ENCODE data around the gene MAFF.

Gene MAFF

DNA sequence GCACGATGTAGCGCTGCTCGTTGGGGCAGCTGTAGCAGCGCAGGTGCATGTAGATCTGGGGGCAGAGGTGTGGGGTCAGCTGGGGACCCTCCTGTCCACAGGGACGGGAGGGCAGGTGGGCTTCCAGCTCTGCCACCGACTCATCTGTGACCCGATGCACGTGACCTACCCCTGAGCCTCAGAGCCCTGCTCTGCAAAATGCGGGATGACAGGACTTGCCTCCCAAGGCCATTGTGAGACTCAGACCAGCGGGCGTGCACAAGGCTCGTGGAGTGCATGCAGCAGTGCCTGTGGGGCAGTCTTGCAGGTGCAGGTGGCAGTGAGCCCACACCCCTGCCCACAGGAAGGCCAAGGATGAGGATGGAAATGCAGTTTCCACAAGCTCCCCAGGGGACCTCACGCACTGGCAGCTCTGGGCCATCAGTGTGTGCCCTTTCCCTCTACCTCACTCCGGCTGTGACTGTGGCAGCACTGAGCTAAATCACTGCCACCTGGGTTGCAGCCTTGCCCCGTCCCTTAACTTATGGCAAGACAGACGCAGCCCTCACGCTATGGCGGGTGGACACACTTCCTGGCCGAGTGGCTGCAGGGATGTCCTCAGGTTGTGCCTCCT, 44.4 kb downstream of the MAFF start:
- TF ChIP-seq, protein P1, sequence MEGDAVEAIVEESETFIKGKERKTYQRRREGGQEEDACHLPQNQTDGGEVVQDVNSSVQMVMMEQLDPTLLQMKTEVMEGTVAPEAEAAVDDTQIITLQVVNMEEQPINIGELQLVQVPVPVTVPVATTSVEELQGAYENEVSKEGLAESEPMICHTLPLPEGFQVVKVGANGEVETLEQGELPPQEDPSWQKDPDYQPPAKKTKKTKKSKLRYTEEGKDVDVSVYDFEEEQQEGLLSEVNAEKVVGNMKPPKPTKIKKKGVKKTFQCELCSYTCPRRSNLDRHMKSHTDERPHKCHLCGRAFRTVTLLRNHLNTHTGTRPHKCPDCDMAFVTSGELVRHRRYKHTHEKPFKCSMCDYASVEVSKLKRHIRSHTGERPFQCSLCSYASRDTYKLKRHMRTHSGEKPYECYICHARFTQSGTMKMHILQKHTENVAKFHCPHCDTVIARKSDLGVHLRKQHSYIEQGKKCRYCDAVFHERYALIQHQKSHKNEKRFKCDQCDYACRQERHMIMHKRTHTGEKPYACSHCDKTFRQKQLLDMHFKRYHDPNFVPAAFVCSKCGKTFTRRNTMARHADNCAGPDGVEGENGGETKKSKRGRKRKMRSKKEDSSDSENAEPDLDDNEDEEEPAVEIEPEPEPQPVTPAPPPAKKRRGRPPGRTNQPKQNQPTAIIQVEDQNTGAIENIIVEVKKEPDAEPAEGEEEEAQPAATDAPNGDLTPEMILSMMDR (conservative IDR thresholded peaks at IDR 0.05; ENCODE audit: low read length), result no peak
- H3K4me3 ChIP-seq (ENCODE audit: low read length), result no peak overlapping the region
- DNase-seq (ENCODE audit: low read depth), result no peak

DNA sequence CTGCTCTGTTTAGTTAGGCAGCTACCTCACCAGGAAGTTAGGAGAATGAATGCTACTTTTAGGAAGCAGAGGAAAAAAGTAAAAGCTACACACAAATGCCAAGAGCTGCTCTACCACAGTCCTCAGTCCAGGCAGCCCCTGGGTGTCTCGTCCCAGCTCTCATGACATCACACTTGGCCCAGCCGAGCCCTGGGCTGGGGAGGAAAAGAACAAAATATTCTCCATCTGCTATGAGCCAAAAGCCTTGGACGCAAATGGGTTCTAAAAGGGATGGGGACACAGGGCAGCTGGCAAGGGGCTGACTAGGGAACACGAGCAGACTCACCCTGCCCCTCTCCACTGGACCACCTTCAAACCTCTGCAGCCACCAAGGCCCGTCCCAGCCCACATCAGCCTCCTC, 44.9 kb downstream of the MAFF start:
- no peak overlapping the region for H3K4me3 ChIP-seq (ENCODE audit: low read length)
- TF ChIP-seq, protein P1 (conservative IDR thresholded peaks at IDR 0.05; ENCODE audit: low read length), result no peak
- DNase-seq (ENCODE audit: low read depth), result no peak

DNA sequence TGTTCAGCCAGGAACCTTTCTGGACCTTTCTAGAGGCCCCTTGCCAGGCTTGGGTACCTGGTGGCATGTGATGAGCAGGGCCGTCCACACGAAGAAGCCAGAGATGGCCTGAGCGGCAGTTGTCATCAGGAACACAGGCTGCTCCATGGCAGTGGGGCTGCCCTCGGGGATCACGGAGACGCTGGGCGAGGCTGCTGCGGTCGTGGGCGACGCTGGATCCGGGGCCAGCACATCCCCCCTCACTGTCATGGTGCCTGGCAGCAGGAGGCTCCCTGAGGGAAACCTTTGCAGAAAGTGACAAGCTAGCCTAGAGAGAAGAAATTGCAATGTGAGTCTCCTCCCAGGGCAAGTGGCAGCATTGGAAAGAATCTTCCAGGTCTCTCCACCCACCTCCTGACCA, 45.9 kb downstream of the MAFF start:
- no peak for DNase-seq (ENCODE audit: low read depth)
- TF ChIP-seq, protein P1 (conservative IDR thresholded peaks at IDR 0.05; ENCODE audit: low read length), result no peak
- no peak overlapping the region for H3K4me3 ChIP-seq (ENCODE audit: low read length)

DNA sequence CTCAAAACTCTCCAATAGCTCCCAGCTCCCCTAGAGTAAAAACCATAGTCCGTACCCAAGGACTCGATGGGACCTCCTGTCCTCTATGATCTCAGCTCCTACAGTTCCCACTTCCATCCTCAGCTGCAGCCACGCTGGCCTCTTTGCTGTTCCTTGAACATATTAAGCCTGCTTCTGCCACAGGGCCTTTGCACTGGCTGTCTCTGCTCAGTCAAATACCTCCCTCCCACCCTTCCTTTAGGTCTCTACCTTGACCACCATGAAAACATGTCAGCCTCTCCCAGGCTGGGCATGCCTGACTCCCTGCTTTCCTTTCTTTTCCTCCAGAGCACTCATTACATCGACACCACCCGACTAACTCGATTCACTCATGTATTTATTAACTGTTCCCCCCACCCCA, 46.5 kb downstream of the MAFF start:
- H3K4me3 ChIP-seq (ENCODE audit: low read length), result no peak overlapping the region
- TF ChIP-seq, protein P1 (conservative IDR thresholded peaks at IDR 0.05; ENCODE audit: low read length), result no peak
- DNase-seq (ENCODE audit: low read depth), result no peak

DNA sequence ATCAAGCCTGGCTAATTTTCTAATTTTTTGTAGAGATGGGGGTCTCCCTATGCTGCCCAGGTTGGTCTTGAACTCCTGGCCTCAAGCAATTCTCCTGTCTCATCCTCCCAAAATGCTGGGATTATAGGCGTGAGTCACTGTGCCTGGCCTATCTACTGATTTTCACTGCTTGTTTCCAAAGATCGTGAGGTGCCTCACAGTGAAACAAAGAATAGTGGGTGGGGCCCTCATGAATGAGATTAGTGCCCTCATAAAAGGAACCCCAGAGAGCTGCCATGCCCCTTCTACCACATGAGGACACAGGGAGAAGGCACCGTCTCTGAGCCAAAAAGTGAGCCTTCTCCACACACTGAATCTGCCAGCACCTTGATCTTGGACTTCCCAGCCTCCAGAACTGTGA, 47.5 kb downstream of the MAFF start:
- H3K4me3 ChIP-seq (ENCODE audit: low read length), result no peak overlapping the region
- DNase-seq (ENCODE audit: low read depth), result no peak
- TF ChIP-seq, protein P1 (conservative IDR thresholded peaks at IDR 0.05; ENCODE audit: low read length), result no peak

DNA sequence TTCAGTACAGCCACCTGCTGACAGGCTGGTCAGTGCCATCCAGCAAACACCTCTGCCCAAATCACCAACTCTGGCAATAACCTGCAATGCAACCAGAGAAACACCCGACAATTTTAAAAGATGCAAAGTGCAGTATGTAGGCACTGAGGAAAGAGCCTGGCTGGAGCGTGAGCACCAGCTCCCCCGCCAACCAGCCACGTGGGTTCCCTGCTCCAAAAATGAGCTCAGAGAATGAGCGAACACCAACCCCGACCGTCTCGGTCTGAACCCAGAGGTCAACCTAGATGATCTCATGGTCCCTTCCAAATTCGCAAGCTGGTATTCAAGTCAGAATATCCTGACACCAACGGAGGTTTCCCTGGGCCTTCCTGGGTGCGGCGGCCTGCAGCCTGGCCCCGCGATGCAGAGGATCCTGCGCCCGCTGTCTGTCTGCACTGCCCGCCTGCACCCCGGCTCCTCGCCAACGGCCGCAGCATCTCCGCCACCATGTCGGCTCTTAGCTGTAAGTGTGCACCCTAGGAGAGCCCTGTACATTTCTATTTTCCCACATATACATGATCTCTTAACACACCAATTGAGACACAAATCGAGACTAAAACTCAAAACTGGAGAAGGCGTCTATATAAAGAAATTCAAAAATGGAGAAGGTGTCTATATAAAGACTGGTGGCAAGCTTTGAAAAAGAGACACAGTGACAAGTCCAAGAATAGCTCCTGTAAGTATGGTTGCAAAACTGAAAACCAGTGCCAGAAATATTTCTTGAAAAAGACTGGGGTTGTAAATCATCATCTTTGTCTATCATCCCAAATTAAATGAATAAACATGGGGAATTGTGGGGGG, 48.2 kb downstream of the MAFF start:
- DNase-seq (ENCODE audit: low read depth), result no peak
- H3K4me3 ChIP-seq (ENCODE audit: low read length), result no peak overlapping the region
- TF ChIP-seq, protein P1 (conservative IDR thresholded peaks at IDR 0.05; ENCODE audit: low read length), result no peak

Measured in AG10803 (cell line).